Smooth muscle cell (in vitro differentiated cells): ENCODE results near the gene OPRM1. TPM values are rescaled to one million over a fixed set of nuclear protein-coding genes. Genes with fewer than 3 reads are reported as not detected.
A peak's percentile ranks its signal among the peaks of the same experiment; 100 is the strongest.

Source experiments
- DNase-seq: peaks from one replicate; lab custom pipeline; 2025; ENCODE audit not compliant: unreplicated experiment; lab: John Stamatoyannopoulos, UW
- H2AFZ ChIP-seq: fragments of 200-600 bp; sonication (generic); 2 replicates; pipeline ENCODE4 v1.6.0; 2016; ENCODE audit warnings: antibody characterized with exemption, low read depth, mild to moderate bottlenecking
- H3F3A ChIP-seq: fragments of 200-600 bp; sonication (generic); 2 replicates; pipeline ENCODE4 v1.6.0; 2017; ENCODE audit warnings: antibody characterized with exemption, low read depth
- H3K27ac ChIP-seq: fragments of 200-600 bp; sonication (generic); 2 replicates; pipeline ENCODE4 v1.5.1; 2016; ENCODE audit warnings: low read depth, mild to moderate bottlenecking
- H3K27me3 ChIP-seq: fragments of 200-600 bp; sonication (generic); 2 replicates; pipeline ENCODE4 v1.6.1; 2016; ENCODE audit warnings: low read depth, mild to moderate bottlenecking
- H3K36me3 ChIP-seq: fragments of 200-600 bp; sonication (generic); 2 replicates; pipeline ENCODE4 v1.5.1; 2016; ENCODE audit warnings: low read depth
- H3K4me1 ChIP-seq: fragments of 200-600 bp; sonication (generic); 2 replicates; pipeline ENCODE4 v1.5.1; 2016; ENCODE audit warnings: low read depth
- H3K4me2 ChIP-seq: fragments of 200-600 bp; sonication (generic); 2 replicates; pipeline ENCODE4 v1.6.0; 2016; ENCODE audit warnings: mild to moderate bottlenecking
- H3K4me3 ChIP-seq: fragments of 200-600 bp; sonication (generic); 2 replicates; pipeline ENCODE4 v1.5.1; 2016; ENCODE audit warnings: mild to moderate bottlenecking
- H3K79me2 ChIP-seq: fragments of 200-600 bp; sonication (generic); 2 replicates; pipeline ENCODE4 v1.6.0; 2016; ENCODE audit warnings: low read depth, mild to moderate bottlenecking
- H3K9ac ChIP-seq: fragments of 200-600 bp; sonication (generic); 2 replicates; pipeline ENCODE4 v1.6.0; 2016; ENCODE audit warnings: low read depth
- H3K9me3 ChIP-seq: fragments of 200-600 bp; sonication (generic); replicated peaks from 2 replicates; pipeline ENCODE4 v1.5.1; 2016; ENCODE audit warnings: low read depth
- H4K20me1 ChIP-seq: fragments of 200-600 bp; sonication (generic); 2 replicates; pipeline ENCODE4 v1.6.0; 2016; ENCODE audit warnings: low read depth
- CTCF ChIP-seq: fragments of 200-600 bp; sonication (generic); IDR thresholded peaks from 2 replicates; pipeline ENCODE4 v1.5.1; 2017; ENCODE audit warnings: borderline replicate concordance, mild to moderate bottlenecking, antibody characterized with exemption; ENCODE audit not compliant: insufficient read depth, poor library complexity, severe bottlenecking
- WGBS: methylation state at CpG from one replicate; pipeline ENCODE4 v1.1.7; 2016; ENCODE audit warnings: low lambda C conversion rate; 5-methylcytosine and 5-hydroxymethylcytosine counted together
- polyA plus RNA-seq: library from polyadenylated mRNA; unstranded; fragments of >200 nt; fragmentation: Nextera tagmentation; extraction: Ambion mirVana; gene quantifications from 2 replicates; pipeline ENCODE4 v1.2.1, GENCODE V29; 2016
- total RNA-seq: library from RNA; depleted of rRNA; stranded (reverse); fragments of >200 nt; gene quantifications from 2 replicates; pipeline ENCODE4 v1.2.3, GENCODE V29; 2014

The OPRM1 gene
- total and polyA plus RNA-seq, 2 experiments from 2014 or later: not detected

- 70% methylated on average over 2 of the region's 2 CpGs for WGBS
- Histone ChIP-seq H3K9me3 (no peaks in the 10 kb centered on the region), H2AFZ (no peak overlapping the region), H3K4me2 (no peak overlapping the region), H3K27me3 (no peaks in the 10 kb centered on the region), H3K79me2 (no peaks in the 10 kb centered on the region), H3K36me3 (no peaks in the 10 kb centered on the region), H3K9ac (no peak overlapping the region), H4K20me1 (no peaks in the 10 kb centered on the region), H3K4me1 (no peaks in the 10 kb centered on the region), H3F3A (no peaks in the 10 kb centered on the region), H3K4me3 (no peak overlapping the region), H3K27ac (no peak overlapping the region)
- no peak for TF ChIP-seq CTCF
- no peak for DNase-seq
Observed at GRCh38 chr6:154140743-154141142, 101.7 kb downstream of the OPRM1 start.

GRCh38 chr6:154143753-154144152 lies 104.7 kb downstream of the OPRM1 start:
- Histone ChIP-seq H3K36me3 (no peaks in the 10 kb centered on the region), H3K79me2 (no peaks in the 10 kb centered on the region), H2AFZ (no peak overlapping the region), H3K27ac (no peak overlapping the region), H4K20me1 (no peaks in the 10 kb centered on the region), H3K9ac (no peak overlapping the region), H3K27me3 (no peaks in the 10 kb centered on the region), H3K4me2 (no peak overlapping the region), H3K4me1 (no peaks in the 10 kb centered on the region), H3K9me3 (no peaks in the 10 kb centered on the region), H3K4me3 (no peak overlapping the region), H3F3A (no peaks in the 10 kb centered on the region)
- WGBS: 68% methylated on average over 1 of the region's 1 CpG
- TF ChIP-seq CTCF: no peak
- DNase-seq: no peak

GRCh38 chr6:154154389-154154967 lies 115.4 kb downstream of the OPRM1 start:
- Histone ChIP-seq H3K4me2 (no peak overlapping the region), H3K36me3 (no peaks in the 10 kb centered on the region), H3K79me2 (no peaks in the 10 kb centered on the region), H3K4me3 (no peak overlapping the region), H3K27me3 (no peaks in the 10 kb centered on the region), H4K20me1 (no peaks in the 10 kb centered on the region), H3K27ac (no peak overlapping the region), H2AFZ (no peak overlapping the region), H3K9ac (no peak overlapping the region), H3F3A (no peaks in the 10 kb centered on the region), H3K4me1 (peaks cover 5% of the 10 kb centered on the region), H3K9me3 (no peaks in the 10 kb centered on the region)
- WGBS: 43% methylated on average over 6 of the region's 6 CpGs
- peak; percentile 89 for TF ChIP-seq CTCF
- no peak for DNase-seq
